Duodenal mucosa (tissue), 2 donors: ENCODE results near the gene ID2.

Source experiments
- H3K27ac ChIP-seq: one replicate; pipeline ENCODE4 v1.7.0; 2013; ENCODE audit warnings: low read depth, low read length
- H3K27me3 ChIP-seq, 2 donors: one replicate each; pipeline ENCODE4 v1.7.0; 2013; ENCODE audit warnings: low read length in 2 of 2, control low read depth in 1 of 2; ENCODE audit not compliant: insufficient read depth in 2 of 2, control insufficient read depth in 1 of 2
- H3K36me3 ChIP-seq, 2 donors: one replicate each; pipeline ENCODE4 v1.7.0; 2013; ENCODE audit warnings: low read length in 2 of 2, control low read depth in 1 of 2; ENCODE audit not compliant: insufficient read depth in 2 of 2, control insufficient read depth in 1 of 2
- H3K4me1 ChIP-seq, 2 donors: one replicate each; pipeline ENCODE4 v1.7.0; 2013; ENCODE audit warnings: low read length in 2 of 2, control low read depth in 1 of 2; ENCODE audit not compliant: insufficient read depth in 2 of 2, control insufficient read depth in 1 of 2
- H3K4me3 ChIP-seq, 2 donors: one replicate each; pipeline ENCODE4 v1.7.0; 2013; ENCODE audit warnings: low read length in 2 of 2, low read depth in 1 of 2
- H3K9ac ChIP-seq, 2 donors: one replicate each; pipeline ENCODE4 v1.7.0; 2013; ENCODE audit warnings: low read length in 2 of 2, low read depth in 1 of 2
- H3K9me3 ChIP-seq, 2 donors: one replicate each; pipeline ENCODE4 v1.7.0; 2013; ENCODE audit warnings: low read length in 2 of 2, control low read depth in 1 of 2; ENCODE audit not compliant: control insufficient read depth in 1 of 2

ID2 gene

GRCh38 chr2:8658064-8658862 is 23.6 kb upstream of the ID2 start:
- H3K27ac ChIP-seq = no peak overlapping the region
- no peaks in the 10 kb centered on the region for H3K9me3 ChIP-seq
- H3K4me3 ChIP-seq = no peak overlapping the region
- H3K27me3 ChIP-seq = peaks cover 0 to 6% of the 10 kb centered on the region in 2 donors
- H3K4me1 ChIP-seq = no peaks in the 10 kb centered on the region
- no peak overlapping the region for H3K9ac ChIP-seq
- H3K36me3 ChIP-seq = no peaks in the 10 kb centered on the region

GRCh38 chr2:8659092-8659734 is 22.6 kb upstream of the ID2 start:
- H3K36me3 ChIP-seq = no peaks in the 10 kb centered on the region
- H3K9ac ChIP-seq = no peak overlapping the region
- no peak overlapping the region for H3K4me3 ChIP-seq
- H3K4me1 ChIP-seq = no peaks in the 10 kb centered on the region
- H3K27ac ChIP-seq = no peak overlapping the region
- H3K27me3 ChIP-seq = peaks cover 0 to 6% of the 10 kb centered on the region in 2 donors
- no peaks in the 10 kb centered on the region for H3K9me3 ChIP-seq

GRCh38 chr2:8659735-8660492 is 21.9 kb upstream of the ID2 start:
- no peaks in the 10 kb centered on the region for H3K4me1 ChIP-seq
- no peak overlapping the region for H3K4me3 ChIP-seq
- H3K27me3 ChIP-seq = peaks cover 0 to 6% of the 10 kb centered on the region in 2 donors
- no peaks in the 10 kb centered on the region for H3K36me3 ChIP-seq
- no peak overlapping the region for H3K27ac ChIP-seq
- no peak overlapping the region for H3K9ac ChIP-seq
- no peaks in the 10 kb centered on the region for H3K9me3 ChIP-seq

- Histone ChIP-seq H3K36me3 (no peaks in the 10 kb centered on the region), H3K9ac (no peak overlapping the region), H3K4me1 (no peaks in the 10 kb centered on the region), H3K9me3 (no peaks in the 10 kb centered on the region), H3K4me3 (no peak overlapping the region), H3K27me3 (peaks cover 0 to 6% of the 10 kb centered on the region in 2 donors), H3K27ac (no peak overlapping the region)
Measured at GRCh38 chr2:8661235-8661634, 20.6 kb upstream of the ID2 start.

- Histone ChIP-seq H3K9me3 (no peaks in the 10 kb centered on the region), H3K27me3 (peaks cover 0 to 6% of the 10 kb centered on the region in 2 donors), H3K36me3 (no peaks in the 10 kb centered on the region), H3K27ac (no peak overlapping the region), H3K4me3 (no peak overlapping the region), H3K4me1 (no peaks in the 10 kb centered on the region), H3K9ac (no peak overlapping the region)
Measured at GRCh38 chr2:8661736-8662135, 20.1 kb upstream of the ID2 start.

GRCh38 chr2:8662239-8662879 is 19.5 kb upstream of the ID2 start:
- H3K4me1 ChIP-seq = no peaks in the 10 kb centered on the region
- no peak overlapping the region for H3K4me3 ChIP-seq
- H3K36me3 ChIP-seq = no peaks in the 10 kb centered on the region
- no peak overlapping the region for H3K27ac ChIP-seq
- no peaks in the 10 kb centered on the region for H3K9me3 ChIP-seq
- H3K27me3 ChIP-seq = peaks cover 0 to 6% of the 10 kb centered on the region in 2 donors
- H3K9ac ChIP-seq = no peak overlapping the region

- Histone ChIP-seq H3K9ac (no peak overlapping the region), H3K4me1 (no peaks in the 10 kb centered on the region), H3K9me3 (no peaks in the 10 kb centered on the region), H3K4me3 (no peak overlapping the region), H3K27me3 (peaks cover 0 to 6% of the 10 kb centered on the region in 2 donors), H3K36me3 (no peaks in the 10 kb centered on the region), H3K27ac (no peak overlapping the region)
Measured at GRCh38 chr2:8663997-8664396, 17.9 kb upstream of the ID2 start.

GRCh38 chr2:8666581-8666980 is 15.3 kb upstream of the ID2 start:
- no peaks in the 10 kb centered on the region for H3K27me3 ChIP-seq
- no peak overlapping the region for H3K4me3 ChIP-seq
- no peaks in the 10 kb centered on the region for H3K36me3 ChIP-seq
- no peak overlapping the region for H3K27ac ChIP-seq
- H3K9ac ChIP-seq = no peak overlapping the region
- H3K4me1 ChIP-seq = no peaks in the 10 kb centered on the region
- no peaks in the 10 kb centered on the region for H3K9me3 ChIP-seq

GRCh38 chr2:8667896-8668512 is 13.9 kb upstream of the ID2 start:
- Histone ChIP-seq H3K4me1 (no peaks in the 10 kb centered on the region), H3K9me3 (no peaks in the 10 kb centered on the region), H3K36me3 (no peaks in the 10 kb centered on the region), H3K9ac (no peak overlapping the region), H3K4me3 (no peak overlapping the region), H3K27me3 (no peaks in the 10 kb centered on the region), H3K27ac (no peak overlapping the region)
